CD4-positive, alpha-beta T cell treated with Interleukin-15 for 4 hours (primary cell): ENCODE measurements around the gene SSNA1.

Experiments used
- DNase-seq: peaks from one replicate; pipeline ENCODE4 v3.0.0-alpha.2; 2020; ENCODE audit warnings: low spot score

The SSNA1 gene

DNA sequence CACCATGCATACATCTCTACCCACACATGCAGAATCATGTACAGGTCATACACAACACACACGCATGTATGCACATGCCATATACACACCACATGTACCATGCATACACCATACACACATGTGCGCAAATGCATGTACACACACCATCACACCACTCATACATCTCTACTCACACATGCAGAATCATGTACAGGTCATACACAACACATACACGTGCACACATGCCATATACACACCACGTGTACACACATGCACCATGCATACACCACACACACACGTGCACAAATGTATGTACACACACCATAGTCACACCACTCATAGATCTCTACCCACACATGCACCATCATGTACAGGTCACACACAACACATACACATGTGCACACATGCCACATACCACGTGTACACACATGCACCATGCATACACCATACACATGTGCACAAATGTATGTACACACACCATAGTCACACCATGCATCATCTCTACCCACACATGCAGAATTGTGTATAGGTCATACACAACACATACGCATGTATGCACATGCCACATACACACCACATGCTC, 35.6 kb upstream of the SSNA1 start:
- no peak for DNase-seq

DNA sequence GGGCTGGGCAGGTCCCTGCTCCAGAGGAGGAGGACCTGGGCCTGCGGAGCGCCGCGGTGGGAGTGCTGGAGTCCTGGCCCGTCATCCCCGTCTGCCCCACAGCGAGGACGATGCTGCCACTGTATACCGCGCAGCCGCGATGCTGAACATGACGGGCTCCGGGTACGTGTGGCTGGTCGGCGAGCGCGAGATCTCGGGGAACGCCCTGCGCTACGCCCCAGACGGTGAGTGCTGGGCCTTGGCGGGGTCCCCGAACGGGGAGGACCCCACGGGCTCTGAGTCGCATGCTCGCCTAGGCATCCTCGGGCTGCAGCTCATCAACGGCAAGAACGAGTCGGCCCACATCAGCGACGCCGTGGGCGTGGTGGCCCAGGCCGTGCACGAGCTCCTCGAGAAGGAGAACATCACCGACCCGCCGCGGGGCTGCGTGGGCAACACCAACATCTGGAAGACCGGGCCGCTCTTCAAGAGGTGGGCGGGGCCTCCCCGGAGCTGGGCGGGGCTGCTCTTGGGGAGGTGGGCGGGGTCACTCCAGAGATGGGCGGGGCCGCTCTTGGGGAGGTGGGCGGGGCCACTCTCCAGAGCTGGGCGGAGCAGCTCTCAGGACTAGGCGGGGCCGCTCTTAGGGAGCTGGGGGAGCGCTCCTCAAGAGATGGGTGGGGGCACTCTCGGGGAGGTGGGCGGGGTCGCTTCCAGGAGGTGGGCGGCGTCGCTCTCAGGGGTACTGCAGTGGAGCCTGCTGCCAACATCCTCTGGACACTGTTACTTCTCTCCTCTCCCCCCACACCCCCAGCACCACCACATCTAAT, 31.7 kb upstream of the SSNA1 start:
- peak; percentile 30 for DNase-seq

DNA sequence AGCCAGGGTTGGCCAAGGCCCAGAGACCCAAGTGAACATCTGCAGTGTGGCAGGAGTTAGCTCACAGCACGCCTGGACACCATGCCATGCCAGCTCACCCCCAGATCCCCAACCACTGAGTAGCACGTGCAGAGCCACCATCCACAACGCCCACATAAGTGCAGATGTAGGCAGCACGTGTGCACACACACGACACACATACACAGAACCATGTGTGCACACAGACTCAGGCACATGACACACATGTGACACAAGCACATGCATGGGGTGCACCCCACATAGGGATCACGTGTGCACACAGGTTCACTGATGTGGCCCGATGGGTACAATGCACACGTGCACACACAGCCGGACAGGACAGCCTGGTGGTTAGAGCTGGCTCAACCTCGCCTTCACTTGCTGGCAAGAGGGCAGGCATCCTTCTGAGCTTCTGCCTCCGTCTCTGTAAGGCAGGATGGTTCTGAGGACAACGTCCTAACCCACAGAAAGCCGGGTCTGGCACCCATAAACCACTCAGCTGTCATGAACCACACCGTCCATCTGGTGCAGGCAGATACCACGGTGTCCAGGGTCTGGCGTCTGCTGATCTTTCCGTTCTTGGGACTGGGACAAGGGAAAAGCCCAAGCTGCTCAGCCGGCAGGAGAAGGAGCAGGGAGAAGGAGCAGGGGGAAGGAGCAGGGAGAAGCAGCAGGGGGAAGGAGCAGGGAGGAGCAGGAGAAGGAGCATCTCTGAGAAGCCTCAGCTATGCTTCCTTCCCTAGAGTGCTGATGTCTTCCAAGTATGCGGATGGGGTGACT, 30.7 kb upstream of the SSNA1 start:
- DNase-seq: no peak

DNA sequence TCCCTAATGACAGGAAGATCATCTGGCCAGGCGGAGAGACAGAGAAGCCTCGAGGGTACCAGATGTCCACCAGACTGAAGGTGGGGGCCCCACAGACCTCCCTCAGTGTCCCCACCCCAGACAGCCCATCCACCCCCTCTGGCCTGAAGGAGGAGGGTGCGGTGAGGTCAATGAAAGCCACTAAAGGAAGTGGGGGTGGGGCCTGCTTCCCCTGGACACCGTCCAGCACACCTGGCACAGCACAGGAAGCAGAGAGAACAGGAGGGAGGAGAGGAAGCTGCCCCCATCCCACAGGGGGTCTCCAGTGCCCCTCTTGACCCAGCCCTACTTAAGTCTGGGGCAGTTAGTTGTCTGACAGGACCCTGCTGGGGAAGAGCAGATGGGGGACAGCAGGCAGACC, 29.9 kb upstream of the SSNA1 start:
- no peak for DNase-seq

DNA sequence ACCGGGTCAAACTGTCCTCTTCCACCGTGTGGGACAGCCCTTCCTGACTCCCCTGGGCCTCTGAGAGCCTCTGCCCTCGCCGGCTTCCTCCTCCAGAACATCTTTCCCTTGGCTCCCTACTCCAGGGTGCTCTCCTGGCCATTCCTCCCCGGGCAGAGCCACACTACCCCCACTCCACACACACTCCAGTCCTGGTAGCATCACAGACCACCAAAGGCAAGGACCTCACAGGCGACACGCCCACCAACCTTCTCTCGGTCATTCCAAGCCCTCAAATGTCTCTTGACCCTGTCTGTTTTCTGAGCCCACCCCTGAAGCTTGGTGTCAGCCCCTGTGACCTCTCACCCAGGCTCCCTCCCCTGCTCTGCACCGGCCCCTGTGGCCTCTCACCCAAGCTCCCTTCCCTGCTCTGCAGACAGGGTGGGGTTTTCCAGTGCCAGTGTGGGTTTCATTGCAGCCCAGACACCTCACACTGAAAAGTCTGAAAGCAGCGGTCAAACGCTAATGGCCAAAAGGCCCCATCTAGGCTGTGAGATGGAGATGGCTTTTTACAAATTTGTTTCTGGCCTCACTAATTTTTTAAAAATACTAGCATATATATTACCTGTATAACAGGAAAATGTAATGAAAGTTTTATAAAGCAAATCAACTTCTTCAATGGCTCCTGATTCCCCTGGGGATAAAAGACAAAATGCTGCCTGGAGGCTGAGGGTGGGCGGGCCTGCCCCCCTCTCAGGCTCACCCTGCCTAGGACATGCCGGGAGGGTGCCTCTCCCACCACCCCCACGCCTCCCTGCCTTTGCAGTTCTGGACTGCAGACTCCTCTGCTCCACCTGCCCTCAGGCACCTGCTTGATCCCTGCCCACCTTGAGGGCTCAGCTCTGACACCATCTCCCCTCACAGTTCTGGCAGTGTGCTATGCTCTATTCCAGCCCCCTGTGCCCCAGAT, 29.1 kb upstream of the SSNA1 start:
- no peak for DNase-seq

DNA sequence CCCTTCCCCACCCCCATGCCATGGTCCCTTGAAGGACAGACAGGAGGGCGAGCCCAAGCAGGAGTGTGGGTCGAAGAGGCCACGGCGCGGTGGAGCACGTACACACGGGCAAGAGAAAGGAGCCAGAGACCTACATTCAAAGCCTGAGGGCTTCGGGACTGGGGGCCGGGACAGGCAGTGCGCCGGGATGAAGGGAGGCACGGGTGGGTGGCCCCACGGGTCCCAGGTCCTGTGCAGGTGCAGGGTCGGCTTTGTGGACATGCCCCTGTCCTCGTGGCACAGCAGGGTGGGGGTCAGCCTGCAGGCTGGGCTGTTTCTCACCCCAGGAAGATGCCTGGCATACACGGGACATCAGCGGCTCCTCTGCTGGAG, 28.4 kb upstream of the SSNA1 start:
- DNase-seq: no peak

DNA sequence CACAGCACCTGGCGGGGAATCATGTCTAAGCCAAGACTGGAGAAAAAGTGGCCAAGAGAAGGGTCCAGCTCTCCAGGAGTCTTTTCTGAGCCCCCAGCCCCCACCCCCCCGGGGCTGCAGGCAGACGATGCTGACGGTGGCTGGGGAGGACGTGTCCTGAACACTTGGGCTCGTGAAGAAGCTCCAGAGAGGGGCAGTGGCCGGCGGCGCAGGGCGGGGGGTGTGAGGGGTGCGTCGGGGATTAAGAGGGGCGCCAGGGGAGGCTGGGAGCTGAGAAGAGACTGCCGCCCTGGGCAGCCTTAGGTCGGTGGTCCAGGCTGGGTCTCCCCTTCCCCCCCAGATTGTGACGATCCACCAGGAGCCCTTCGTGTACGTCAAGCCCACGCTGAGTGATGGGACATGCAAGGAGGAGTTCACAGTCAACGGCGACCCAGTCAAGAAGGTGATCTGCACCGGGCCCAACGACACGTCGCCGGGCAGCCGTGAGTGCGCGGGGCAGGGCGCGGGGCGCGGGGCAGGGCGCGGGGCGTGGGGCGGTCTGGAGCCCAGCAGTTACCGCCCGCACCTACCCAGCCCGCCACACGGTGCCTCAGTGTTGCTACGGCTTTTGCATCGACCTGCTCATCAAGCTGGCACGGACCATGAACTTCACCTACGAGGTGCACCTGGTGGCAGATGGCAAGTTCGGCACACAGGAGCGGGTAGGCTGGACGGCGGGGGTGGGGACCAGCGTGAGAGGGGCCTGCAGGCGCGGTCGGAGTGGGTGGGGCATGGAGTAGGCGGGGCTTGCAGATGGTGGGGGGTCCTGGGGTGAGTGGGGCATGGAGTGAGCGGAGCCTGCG, 27.5 kb upstream of the SSNA1 start:
- no peak for DNase-seq

DNA sequence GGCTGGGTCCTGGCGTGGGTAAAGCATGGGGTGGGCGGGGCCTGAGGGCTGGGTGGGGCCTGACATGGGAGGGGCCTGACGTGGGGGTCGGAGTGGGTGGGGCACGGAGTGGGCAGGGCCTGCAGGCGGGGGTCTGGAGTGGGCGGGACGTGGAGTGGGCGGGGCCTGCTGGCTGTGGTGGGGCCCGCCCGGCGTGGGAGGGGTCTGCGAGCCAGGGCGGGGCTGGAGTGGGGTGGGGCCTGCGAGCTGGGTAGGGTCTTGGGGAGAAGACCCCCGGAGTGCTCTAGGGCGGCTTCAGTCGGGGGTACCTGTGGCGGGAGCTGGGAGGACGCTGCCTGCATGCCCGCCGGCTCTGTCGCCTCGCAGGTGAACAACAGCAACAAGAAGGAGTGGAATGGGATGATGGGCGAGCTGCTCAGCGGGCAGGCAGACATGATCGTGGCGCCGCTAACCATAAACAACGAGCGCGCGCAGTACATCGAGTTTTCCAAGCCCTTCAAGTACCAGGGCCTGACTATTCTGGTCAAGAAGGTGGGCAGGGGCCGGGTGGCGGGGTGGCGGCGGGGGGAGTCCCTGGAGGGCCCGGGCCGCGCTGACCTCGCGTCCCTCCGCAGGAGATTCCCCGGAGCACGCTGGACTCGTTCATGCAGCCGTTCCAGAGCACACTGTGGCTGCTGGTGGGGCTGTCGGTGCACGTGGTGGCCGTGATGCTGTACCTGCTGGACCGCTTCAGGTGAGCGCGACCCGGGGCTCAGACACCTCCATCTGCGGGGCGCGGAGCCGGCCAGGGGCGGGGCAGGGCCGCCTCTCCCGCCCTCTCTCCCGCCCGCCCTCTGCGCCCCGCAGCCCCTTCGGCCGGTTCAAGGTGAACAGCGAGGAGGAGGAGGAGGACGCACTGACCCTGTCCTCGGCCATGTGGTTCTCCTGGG, 26.7 kb upstream of the SSNA1 start:
- DNase-seq: no peak

DNA sequence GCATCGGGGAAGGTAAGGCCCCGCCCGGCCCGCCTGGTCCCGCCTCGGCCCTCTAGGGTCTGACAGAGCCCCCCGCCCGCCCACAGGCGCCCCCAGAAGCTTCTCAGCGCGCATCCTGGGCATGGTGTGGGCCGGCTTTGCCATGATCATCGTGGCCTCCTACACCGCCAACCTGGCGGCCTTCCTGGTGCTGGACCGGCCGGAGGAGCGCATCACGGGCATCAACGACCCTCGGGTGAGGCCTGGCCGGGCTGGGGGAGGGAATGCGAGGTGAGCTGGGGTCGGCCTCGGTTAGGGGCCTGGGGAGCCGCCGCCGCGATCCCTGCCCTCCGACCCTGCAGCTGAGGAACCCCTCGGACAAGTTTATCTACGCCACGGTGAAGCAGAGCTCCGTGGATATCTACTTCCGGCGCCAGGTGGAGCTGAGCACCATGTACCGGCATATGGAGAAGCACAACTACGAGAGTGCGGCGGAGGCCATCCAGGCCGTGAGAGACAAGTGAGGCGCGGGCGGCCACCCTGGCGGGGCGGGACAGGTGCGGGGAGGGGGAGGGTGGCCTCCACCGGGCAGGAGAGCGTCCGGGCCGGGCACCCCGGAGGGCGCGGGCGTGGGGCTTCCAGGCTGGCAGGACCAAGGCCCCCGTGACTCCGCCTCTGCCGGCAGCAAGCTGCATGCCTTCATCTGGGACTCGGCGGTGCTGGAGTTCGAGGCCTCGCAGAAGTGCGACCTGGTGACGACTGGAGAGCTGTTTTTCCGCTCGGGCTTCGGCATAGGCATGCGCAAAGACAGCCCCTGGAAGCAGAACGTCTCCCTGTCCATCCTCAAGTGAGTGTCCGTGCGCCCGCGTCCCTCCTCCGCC, 25.7 kb upstream of the SSNA1 start:
- no peak for DNase-seq

DNA sequence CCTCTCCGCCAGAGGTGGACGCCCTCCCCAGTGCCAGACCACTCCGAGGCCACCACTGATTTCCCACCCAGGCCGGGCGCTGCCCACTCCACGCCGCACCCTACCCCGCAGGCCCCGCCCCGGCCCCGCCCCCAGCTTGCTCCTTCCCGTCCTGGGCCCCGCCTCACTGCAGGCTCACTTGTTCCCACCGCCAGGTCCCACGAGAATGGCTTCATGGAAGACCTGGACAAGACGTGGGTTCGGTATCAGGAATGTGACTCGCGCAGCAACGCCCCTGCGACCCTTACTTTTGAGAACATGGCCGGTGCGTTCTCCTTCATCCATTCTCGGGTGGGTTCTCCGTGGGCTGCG, 25.1 kb upstream of the SSNA1 start:
- DNase-seq: no peak

DNA sequence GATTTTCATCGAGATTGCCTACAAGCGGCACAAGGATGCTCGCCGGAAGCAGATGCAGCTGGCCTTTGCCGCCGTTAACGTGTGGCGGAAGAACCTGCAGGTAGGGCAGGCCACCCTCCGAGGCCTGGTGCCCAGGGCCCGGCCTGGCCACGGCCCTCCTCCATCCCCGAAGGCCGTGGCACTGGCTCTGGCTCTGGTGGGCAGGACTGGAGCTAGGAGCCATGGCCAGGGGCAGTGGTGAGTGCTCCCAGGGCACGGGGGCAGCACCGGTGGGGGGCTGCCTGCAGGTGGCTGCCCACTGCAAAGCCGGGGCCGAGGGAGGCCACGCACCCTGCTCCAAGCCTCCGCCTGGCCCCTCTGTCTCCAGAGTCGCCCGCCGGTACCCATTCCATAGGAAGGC, 24.7 kb upstream of the SSNA1 start:
- no peak for DNase-seq

DNA sequence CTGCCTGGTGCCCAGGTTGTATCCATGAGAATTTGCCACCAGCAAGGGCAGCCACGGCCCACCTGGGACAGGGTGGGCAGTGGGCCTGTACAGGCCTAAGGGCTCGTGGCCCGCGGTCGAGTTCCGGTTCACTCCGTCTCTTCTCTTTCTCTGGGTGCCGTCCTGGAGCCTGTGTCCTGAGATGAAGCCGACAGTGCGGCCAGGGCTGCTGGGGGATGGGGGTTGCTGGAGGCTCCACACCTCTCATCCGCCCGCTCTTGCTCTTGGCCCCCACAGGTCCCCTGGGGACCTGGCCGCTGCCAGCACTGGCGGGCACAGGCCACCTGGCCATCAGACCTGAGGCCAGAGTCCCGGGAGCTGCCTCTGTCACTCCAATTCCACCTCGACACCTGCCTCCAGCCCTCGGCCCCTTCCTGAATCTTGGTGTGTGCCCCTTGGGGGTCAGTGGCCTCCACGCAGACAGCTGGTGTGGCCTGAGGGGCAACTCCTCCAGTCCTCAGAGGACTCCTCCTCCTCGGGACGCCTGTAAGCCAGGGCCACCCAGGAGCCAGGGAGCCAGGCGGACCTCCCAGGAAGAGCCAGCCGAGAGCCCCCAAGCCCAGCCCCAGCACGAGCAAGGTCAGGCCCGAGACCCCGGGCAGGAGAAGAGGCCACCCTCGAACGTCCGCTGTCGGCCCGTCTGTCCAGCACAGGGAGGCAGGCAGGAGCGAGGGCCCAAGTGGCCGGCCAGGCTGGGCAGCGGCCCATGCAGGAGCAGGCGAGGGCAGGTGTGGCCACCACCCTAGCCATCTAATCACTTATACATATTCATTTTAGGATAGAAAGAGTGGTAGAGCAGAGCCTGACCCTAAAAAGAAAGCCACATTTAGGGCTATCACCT, 23.9 kb upstream of the SSNA1 start:
- DNase-seq: no peak

DNA sequence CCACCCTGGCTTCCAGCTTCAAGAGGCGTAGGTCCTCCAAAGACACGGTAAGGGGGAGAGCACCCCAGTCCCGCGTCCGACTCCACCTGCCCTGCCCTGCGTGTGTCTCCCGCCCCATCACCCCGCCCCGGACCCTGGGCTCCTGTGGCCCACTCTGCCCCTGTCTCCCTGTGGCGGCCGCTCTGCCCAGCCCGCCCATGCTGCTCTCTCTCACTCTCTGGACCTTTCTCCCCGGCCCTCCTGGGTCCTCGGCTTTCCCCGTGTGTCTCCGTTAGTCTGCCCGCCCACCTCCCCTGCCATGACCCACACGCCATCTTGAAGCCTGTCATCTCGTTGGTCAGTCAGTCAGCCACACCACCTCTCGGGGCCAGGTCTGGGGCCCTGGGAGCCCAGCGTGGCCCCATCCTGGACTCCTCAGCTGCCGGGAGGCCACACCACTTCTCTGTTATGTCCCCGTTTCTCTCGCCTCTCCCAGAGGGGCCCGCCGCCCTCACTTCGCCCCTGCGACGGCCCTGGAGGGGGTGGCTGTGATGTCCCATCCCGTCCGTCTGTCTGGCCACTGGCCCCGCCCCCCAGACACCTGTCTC, 23.1 kb upstream of the SSNA1 start:
- no peak for DNase-seq

DNA sequence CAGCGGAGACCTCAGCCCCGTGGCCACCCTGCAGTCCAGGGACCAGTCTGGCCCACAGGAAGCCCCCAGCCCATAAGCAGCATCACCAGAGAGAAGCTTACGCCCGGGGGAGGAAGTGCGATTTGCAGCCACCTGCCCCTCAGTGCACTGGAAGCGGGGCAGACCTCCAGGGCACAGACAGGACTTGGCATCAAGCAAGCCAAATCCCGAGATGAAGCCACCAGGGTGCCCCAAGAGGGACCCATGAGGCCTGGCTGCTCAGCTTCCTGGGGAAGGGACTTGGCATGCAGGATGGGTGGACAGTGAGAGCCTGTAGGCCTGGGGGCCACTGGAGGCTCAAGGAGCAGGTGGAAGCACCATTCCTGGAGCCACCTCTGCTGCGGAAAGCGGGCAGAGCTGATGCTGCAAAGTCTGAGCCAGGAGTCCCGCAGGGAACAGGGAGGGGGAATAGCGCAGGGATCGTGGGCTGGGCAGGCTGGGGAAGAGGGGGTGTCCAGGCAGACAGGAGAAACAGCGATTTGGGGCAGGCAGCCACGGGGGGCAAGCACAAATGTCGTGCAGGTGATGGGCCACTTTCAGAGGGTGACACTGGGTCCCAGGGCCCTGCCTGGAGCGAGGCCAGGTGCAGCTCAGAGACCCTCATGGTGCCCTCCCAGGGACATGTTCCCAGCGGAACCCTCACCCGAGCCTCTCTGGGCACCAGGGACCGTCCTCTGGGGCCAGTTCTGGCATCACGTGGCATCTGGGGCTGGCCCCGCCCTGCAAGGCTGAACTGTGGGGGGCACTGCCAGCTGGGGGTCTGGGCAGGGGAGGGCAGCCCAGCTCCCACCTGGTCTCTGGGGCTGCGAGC, 21.9 kb upstream of the SSNA1 start:
- DNase-seq: no peak

DNA sequence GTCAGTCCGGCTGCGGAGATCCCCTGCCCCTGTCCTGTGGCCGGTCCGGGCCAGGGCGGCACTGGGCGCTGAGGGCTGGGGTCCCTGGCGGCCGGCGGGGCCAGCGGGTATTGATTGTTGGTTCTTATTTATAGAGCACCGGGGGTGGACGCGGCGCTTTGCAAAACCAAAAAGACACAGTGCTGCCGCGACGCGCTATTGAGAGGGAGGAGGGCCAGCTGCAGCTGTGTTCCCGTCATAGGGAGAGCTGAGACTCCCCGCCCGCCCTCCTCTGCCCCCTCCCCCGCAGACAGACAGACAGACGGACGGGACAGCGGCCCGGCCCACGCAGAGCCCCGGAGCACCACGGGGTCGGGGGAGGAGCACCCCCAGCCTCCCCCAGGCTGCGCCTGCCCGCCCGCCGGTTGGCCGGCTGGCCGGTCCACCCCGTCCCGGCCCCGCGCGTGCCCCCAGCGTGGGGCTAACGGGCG, 21.2 kb upstream of the SSNA1 start:
- DNase-seq: no peak

DNA sequence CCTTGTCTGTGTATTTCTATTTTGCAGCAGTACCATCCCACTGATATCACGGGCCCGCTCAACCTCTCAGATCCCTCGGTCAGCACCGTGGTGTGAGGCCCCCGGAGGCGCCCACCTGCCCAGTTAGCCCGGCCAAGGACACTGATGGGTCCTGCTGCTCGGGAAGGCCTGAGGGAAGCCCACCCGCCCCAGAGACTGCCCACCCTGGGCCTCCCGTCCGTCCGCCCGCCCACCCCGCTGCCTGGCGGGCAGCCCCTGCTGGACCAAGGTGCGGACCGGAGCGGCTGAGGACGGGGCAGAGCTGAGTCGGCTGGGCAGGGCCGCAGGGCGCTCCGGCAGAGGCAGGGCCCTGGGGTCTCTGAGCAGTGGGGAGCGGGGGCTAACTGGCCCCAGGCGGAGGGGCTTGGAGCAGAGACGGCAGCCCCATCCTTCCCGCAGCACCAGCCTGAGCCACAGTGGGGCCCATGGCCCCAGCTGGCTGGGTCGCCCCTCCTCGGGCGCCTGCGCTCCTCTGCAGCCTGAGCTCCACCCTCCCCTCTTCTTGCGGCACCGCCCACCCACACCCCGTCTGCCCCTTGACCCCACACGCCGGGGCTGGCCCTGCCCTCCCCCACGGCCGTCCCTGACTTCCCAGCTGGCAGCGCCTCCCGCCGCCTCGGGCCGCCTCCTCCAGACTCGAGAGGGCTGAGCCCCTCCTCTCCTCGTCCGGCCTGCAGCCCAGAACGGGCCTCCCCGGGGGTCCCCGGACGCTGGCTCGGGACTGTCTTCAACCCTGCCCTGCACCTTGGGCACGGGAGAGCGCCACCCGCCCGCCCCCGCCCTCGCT, 20.5 kb upstream of the SSNA1 start:
- DNase-seq: no peak
